ENCODE data around the gene ATP1A1.

The ATP1A1 gene

DNA sequence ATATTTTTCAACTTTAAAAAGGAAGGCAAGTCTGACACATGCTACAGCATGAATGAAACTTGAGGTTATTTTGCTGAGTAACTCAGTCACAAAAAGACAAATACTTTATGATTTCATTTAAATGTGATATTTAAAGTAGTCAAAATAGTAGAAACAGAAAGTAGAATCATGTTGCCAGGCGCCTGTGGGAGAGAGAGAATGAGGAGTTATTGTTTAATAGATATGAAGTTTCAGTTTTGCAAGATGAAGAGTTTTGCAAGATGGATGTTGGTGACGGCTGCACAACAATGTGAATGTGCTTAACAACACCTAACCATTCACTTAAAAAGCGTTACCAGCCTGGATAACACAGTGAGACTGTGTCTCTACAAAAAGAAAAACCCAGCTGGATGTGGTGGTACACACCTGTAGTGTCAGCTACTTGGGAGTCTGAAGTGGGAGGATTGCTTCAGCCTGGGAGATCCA lies 20.7 kb upstream of the ATP1A1 start:
- TF ChIP-seq, protein P1, sequence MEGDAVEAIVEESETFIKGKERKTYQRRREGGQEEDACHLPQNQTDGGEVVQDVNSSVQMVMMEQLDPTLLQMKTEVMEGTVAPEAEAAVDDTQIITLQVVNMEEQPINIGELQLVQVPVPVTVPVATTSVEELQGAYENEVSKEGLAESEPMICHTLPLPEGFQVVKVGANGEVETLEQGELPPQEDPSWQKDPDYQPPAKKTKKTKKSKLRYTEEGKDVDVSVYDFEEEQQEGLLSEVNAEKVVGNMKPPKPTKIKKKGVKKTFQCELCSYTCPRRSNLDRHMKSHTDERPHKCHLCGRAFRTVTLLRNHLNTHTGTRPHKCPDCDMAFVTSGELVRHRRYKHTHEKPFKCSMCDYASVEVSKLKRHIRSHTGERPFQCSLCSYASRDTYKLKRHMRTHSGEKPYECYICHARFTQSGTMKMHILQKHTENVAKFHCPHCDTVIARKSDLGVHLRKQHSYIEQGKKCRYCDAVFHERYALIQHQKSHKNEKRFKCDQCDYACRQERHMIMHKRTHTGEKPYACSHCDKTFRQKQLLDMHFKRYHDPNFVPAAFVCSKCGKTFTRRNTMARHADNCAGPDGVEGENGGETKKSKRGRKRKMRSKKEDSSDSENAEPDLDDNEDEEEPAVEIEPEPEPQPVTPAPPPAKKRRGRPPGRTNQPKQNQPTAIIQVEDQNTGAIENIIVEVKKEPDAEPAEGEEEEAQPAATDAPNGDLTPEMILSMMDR (IDR thresholded peaks at IDR 0.05; ENCODE audit: borderline replicate concordance, insufficient read depth, low read depth, low read length): no peak
- no peak overlapping the region for H3K4me3 ChIP-seq (ENCODE audit: low read depth, low read length)

DNA sequence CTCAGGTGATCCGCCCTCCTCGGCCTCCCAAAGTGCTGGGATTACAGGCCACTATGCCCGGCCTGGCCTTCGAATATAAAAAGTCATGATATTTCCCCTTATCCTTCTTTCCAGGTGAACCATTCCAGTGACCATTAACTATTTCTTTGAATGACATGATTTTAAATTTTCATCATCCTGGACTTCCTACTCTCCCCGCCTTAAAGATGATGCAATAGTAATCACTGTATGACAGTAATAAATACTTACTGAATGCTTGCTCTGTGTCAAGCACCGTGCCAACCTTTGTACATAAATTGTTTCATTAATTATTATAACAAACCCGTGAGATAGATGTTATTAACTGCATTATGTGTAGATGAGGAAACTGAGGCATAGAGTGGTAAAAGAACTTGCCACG lies 19.9 kb upstream of the ATP1A1 start:
- no peak overlapping the region for H3K4me3 ChIP-seq (ENCODE audit: low read depth, low read length)
- TF ChIP-seq, protein P1 (IDR thresholded peaks at IDR 0.05; ENCODE audit: borderline replicate concordance, insufficient read depth, low read depth, low read length): no peak

DNA sequence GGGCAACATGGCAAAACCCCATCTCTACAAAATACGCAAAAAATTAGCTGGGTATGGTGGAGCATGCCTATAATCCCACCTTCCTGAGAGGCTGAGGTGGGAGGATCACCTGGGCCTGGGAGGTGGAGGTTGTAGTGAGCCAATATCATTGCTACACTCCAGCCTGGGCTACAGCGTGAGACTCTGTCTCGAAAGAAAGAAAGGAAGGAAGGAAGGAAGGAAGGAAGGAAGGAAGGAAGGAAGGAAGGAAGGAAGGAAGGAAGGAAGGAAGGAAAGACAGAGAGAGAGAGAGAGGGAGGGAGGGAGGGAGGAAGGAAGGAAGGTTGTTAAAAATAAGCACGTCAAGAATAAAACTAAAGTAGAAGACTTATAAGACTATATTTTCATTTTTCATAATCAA lies 17.0 kb upstream of the ATP1A1 start:
- TF ChIP-seq, protein P1 (IDR thresholded peaks at IDR 0.05; ENCODE audit: borderline replicate concordance, insufficient read depth, low read depth, low read length): no peak
- H3K4me3 ChIP-seq (ENCODE audit: low read depth, low read length): no peak overlapping the region

DNA sequence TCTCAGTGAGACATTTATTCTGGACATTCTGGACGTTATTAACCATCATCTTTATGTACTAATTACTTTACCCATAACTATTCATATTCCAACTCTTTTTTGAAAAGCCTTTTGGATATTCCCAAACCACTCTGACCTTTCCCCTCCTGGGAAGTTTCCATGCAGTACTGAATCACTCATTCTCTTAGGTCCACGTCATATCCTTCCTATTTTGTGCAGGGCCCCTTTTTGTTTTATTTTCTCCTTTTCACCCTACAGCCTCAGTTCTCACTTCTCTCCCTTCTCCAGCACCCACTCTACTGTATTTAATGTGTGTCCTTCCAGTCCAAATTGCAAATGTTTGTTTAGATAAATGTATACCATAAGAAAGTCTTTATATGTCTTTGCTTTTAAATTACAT lies 16.4 kb upstream of the ATP1A1 start:
- no peak overlapping the region for H3K4me3 ChIP-seq (ENCODE audit: low read depth, low read length)
- TF ChIP-seq, protein P1 (IDR thresholded peaks at IDR 0.05; ENCODE audit: borderline replicate concordance, insufficient read depth, low read depth, low read length): no peak

DNA sequence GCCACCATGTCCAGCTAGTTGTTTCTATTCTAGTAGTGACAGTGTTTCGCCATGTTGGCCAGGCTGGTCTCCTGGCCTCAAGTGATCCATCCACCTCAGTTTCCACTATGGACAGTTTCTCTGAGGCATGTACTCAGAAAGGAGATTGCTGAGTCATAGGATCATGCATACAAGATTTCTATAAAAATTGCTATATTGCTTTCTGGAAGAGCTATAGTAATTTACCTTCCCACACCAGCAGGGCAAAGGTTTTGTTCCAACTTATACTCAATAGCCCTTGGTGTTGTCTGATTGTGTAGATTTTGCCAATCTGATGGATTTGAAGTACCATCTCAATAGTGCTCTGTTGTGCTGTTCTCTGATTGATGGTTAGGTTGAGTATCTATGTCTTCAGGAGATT lies 15.6 kb upstream of the ATP1A1 start:
- no peak overlapping the region for H3K4me3 ChIP-seq (ENCODE audit: low read depth, low read length)
- TF ChIP-seq, protein P1 (IDR thresholded peaks at IDR 0.05; ENCODE audit: borderline replicate concordance, insufficient read depth, low read depth, low read length): no peak

DNA sequence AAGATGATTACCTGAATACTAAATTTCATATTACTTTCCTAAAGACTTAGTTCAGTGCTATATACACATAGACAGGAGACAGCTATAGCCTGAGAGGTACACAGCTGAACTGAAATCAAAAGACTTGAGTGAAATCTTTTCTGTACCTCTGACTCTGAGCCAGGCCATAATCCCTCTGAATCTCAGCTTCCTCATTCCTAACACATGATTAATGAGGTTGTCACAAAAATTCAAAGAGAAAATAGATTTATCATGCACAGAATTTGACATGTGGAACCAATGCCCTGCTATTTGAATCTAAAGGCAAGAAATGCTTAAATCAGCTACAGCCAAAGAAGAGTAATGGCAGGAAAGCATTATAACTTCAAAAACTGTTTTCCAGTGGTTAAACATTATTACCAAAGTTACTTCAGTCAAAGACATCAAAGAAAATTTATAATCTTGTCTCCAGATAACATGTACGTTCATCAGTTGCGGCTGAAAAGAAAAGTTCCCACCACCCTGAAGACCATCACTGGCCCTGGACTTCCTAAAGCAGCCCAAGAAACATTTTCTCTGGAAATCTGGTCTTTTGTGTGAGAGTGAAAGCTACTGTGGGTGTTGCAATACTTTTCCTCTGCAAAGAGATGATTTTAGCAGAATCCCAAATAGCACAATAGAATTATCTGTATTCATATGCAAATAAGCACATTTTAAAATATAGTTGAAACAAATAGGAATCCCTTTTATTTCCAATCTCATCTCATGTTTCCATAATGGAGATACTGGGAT lies 13.8 kb upstream of the ATP1A1 start:
- H3K4me3 ChIP-seq (ENCODE audit: low read depth, low read length): no peak overlapping the region
- TF ChIP-seq, protein P1 (IDR thresholded peaks at IDR 0.05; ENCODE audit: borderline replicate concordance, insufficient read depth, low read depth, low read length): no peak

DNA sequence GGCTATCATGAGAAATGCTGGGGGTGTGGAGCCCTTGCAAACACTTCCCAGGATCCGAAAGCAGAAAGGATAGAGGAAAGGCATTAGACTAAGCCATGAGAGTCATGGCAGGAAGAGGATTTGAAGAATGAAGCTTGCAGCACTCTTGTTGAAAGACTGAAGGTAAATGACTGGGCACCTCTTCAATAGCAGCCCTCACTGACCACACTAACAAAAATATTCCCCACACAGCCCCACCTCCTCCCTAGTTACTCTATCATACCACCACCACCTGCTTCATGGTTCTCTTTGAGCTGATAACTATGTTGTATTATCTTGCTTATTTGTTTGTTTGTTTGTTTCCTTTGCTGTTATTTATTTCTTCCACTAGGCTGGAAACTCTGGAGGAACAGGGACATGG lies 13.2 kb upstream of the ATP1A1 start:
- no peak overlapping the region for H3K4me3 ChIP-seq (ENCODE audit: low read depth, low read length)
- TF ChIP-seq, protein P1 (IDR thresholded peaks at IDR 0.05; ENCODE audit: borderline replicate concordance, insufficient read depth, low read depth, low read length): no peak
